GM21367 (cell line): ENCODE data around the gene CHRNA1.
"Not testable (repeated sequence)": the region's sequence is repeated elsewhere in the genome, so short reads cannot be mapped to it uniquely, and the experiment has no call there.

Experiments
- ATAC-seq: cut with Tn5 transposase; IDR thresholded peaks from one replicate; pipeline ENCODE4 v1.9.1; 2021; ENCODE audit not compliant: unreplicated experiment

Gene CHRNA1

GRCh38 chr2:174718591-174718990 lies 45.7 kb downstream of the CHRNA1 start:
- no peak for ATAC-seq

DNA sequence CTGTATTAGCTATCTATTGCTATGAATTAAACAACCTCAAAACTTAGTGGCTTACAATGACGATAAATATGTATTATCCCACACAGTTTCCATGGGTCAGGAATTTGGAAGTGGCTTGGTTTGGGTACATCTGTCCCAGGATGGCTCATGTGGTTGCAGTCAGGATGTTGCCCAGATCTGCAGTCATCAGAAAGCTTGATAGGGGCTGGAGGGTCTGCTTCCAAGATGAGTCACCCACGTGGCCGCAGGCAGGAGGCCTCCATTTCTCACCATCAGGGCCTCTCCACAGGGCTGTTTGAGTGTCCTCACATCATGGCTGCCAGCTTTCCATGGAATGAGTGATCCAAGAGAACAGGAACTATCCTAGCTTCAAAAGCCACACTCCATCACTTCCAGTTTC lies 46.4 kb downstream of the CHRNA1 start:
- no peak for ATAC-seq

DNA sequence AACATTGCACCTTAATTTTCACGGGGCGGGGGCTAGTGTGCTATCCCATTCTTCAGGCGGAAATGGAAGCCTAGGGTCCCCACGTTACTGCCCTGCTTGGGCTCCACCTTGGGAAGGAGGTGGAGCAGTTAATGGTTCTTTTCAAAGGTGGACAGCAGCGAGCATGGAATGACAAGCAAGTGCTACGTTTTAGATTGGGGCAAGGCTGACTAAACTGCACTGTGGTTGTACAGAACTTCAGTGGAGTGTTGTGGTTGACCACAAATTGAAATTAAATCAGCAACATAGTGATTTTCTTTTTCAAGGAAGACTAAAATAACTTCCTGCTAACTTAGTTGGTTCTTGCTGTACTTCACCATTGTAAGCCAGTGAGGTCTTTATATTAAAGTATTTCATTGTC lies 47.0 kb downstream of the CHRNA1 start:
- no peak for ATAC-seq

DNA sequence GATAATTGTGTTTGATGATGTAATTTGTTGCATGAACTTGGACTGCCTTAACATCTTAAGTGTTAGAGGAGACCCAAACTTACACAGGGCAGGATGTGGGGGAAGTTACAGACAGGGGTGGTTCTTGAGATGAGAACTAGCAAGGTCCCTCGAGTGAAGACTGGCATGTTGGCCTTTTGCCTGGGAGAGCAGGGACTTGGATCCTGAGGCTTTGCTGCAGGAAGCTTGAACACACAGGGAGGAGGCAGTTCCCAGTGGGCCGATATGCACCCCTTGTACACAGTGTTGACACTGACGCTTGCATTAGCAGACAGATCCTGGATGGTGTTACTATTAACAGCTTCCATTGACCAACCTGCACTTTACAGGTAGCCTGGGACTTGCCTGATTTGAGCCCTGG lies 47.5 kb downstream of the CHRNA1 start:
- no peak for ATAC-seq

DNA sequence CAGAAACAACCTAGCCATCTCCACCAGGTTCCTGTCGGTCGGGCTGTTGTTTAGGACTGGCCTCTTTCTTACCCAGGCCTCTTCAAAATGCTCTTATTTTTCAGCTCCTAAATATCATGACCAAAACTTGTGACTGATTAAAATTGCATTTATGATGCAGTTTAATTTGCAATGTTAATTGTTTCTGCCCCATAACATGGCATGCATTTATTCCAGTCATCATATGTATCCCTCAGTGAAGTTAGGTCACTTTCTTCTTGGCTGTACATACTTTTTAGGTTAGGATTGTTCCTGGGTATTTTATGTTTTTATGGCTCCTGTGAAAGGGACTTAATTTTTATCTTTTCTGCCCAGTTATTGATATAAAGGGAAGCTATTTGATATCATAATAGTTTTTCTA lies 50.6 kb downstream of the CHRNA1 start:
- ATAC-seq = no peak

DNA sequence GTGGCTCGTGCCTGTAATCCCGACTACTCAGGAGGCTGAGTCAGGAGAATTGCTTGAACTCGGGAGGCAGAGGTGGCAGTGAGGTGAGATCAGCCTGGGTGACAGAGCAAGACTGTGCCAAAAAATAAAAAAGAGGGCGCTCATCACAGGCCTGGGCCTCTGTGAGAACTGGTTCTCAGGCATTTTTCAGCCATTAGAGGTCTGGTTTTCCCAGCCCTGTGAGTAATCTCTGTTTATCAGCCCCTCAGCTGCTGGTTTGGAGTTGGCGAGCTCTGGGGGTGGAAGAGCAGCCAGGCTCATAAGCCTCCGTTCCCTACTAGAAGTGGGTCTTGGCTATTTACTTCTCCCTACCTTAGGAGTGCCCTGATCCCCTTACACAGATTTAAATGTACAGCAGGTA lies 53.1 kb downstream of the CHRNA1 start:
- ATAC-seq = no peak

DNA sequence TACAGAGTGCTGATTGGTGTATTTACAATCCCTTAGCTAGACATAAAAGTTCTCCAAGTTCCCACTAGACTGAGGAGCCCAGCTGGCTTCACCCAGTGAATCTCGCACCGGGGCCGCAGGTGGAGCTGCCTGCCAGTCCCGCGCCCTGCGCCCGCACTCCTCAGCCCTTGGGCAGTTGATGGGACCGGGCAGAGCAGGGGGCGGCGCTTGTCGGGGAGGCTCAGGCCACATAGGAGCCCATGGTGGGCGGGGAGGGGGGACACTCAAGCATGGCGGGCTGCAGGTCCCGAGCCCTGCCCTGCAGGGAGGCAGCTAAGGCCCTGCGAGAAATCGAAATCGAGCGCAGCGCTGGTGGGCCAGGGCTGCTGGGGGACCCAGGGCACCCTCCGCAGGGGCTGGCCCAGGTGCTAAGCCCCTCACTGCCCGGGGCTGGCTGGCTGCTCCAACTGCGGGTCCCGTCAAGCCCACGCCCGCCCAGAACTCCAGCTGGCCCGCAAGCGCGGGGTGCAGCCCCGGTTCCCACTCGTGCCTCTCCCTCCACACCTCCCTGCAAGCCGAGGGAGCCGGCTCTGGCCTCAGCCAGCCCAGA lies 54.8 kb downstream of the CHRNA1 start:
- not testable (repeated sequence) for ATAC-seq

DNA sequence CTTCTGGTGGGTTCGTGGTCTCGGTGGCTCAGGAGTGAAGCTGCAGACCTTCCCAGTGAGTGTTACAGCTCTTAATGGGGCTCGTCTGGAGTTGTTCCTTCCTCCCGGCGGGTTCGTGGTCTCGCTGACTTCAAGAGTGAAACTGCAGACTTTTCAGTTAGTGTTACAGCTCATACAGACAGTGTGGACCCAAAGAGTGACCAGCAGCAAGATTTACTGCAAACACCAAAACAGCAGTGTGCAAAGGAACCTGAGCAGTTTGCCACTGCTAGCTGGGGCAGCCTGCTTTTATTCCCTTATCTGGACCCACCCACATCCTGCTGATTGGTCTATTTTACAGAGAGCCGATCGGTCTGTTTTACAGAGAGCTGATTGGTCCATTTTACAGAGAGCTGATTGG lies 55.6 kb downstream of the CHRNA1 start:
- ATAC-seq = no peak

- ATAC-seq = no peak
These were observed 59.0 kb downstream of the CHRNA1 start for GRCh38 chr2:174705321-174705720.

- ATAC-seq = no peak
These were observed 59.6 kb downstream of the CHRNA1 start for GRCh38 chr2:174704642-174705041.

- no peak for ATAC-seq
These were observed 60.2 kb downstream of the CHRNA1 start for GRCh38 chr2:174704061-174704460.

- no peak for ATAC-seq
These were observed 60.8 kb downstream of the CHRNA1 start for GRCh38 chr2:174703430-174703829.

GRCh38 chr2:174702541-174702940 lies 61.7 kb downstream of the CHRNA1 start:
- no peak for ATAC-seq

- ATAC-seq = peak; percentile 47
These were observed 64.1 kb downstream of the CHRNA1 start for GRCh38 chr2:174699993-174700766.
